ENCODE measurements around the gene SIX4.

SIX4 gene

DNA sequence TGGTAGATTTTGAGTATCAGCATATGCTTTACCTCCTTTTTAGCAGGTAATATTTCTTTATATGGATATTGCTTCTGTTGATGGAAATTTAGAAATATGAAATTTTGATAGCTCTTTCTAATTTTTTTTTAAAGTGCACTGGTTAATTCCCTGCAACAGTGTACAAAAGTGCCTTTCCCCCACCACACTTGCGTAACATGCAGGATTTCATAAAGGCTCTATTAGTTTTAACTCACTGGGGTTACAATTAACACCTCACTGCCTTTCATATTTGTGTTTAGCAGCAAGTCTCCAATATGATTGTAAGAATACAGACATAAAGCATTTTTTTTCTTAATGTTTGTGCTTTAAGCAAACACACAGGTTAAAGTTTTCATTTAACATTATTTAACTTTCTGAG is 36.1 kb upstream of the SIX4 start:
- Histone ChIP-seq H3K4me3 (replicated peaks; ENCODE audit: low read depth, low read length) (no peak overlapping the region), H3K27me3 (replicated peaks; ENCODE audit: control insufficient read depth, insufficient read depth, low read length) (no peaks in the 10 kb centered on the region), H3K36me3 (ENCODE audit: control insufficient read depth, insufficient read depth, low read length) (no peaks in the 10 kb centered on the region)
- TF ChIP-seq CTCF (IDR thresholded peaks at IDR 0.05; ENCODE audit: insufficient read depth, low read length, poor library complexity, severe bottlenecking), result no peak
- no peak for DNase-seq (ENCODE audit: extremely low read depth, insufficient read length)

DNA sequence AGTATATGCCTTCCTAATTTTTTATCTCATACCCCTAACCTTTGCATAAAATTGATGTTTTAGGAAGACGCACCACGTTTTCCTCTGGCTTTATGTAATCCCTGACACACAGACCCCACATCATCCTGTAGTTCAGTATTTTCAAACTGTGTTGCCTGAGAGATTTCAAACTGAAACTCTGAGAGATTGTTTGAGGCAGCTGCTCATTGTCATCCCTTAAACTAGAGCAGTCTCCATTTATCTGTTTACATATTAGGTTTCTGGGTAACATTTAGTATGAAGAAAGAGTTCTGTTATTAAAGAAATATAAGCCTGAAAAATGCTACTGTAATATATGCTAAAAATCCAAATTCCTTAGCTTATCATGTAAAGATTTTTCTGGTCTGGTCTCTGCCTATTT is 34.7 kb upstream of the SIX4 start:
- no peak for TF ChIP-seq CTCF (IDR thresholded peaks at IDR 0.05; ENCODE audit: insufficient read depth, low read length, poor library complexity, severe bottlenecking)
- Histone ChIP-seq H3K27me3 (replicated peaks; ENCODE audit: control insufficient read depth, insufficient read depth, low read length) (no peaks in the 10 kb centered on the region), H3K36me3 (ENCODE audit: control insufficient read depth, insufficient read depth, low read length) (no peaks in the 10 kb centered on the region), H3K4me3 (replicated peaks; ENCODE audit: low read depth, low read length) (no peak overlapping the region)
- no peak for DNase-seq (ENCODE audit: extremely low read depth, insufficient read length)

DNA sequence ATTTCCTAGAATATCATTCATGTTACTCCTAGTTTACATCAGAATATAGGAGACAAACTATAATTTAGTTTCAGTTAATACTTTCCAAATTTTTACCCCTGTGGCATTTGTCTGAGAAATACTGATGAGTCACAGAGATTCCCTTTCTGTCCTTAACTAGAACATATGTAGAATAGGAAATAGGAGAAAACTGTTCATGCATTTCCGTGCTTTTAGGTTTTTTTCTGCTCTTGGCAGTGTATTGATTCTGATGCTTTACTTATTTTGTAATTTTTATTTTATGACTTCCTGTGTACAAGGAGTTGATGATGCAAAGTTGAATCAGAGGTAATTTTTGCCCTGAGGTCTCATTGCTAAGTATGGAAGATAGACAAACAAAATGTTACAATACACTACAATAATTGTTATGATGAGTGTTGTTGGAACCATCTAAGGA is 33.4 kb upstream of the SIX4 start:
- DNase-seq (ENCODE audit: extremely low read depth, insufficient read length), result no peak
- TF ChIP-seq CTCF (IDR thresholded peaks at IDR 0.05; ENCODE audit: insufficient read depth, low read length, poor library complexity, severe bottlenecking), result no peak
- Histone ChIP-seq H3K36me3 (ENCODE audit: control insufficient read depth, insufficient read depth, low read length) (no peaks in the 10 kb centered on the region), H3K4me3 (replicated peaks; ENCODE audit: low read depth, low read length) (no peak overlapping the region), H3K27me3 (replicated peaks; ENCODE audit: control insufficient read depth, insufficient read depth, low read length) (no peaks in the 10 kb centered on the region)

- DNase-seq (ENCODE audit: extremely low read depth, insufficient read length), result no peak
- TF ChIP-seq CTCF (IDR thresholded peaks at IDR 0.05; ENCODE audit: insufficient read depth, low read length, poor library complexity, severe bottlenecking), result no peak
- no peak overlapping the region for H3K4me3 ChIP-seq (replicated peaks; ENCODE audit: low read depth, low read length)
- H3K27me3 ChIP-seq (replicated peaks; ENCODE audit: control insufficient read depth, insufficient read depth, low read length), result no peaks in the 10 kb centered on the region
- H3K36me3 ChIP-seq (ENCODE audit: control insufficient read depth, insufficient read depth, low read length), result no peaks in the 10 kb centered on the region
Measured at GRCh38 chr14:60756847-60757246, 32.7 kb upstream of the SIX4 start.

- no peak overlapping the region for H3K4me3 ChIP-seq (replicated peaks; ENCODE audit: low read depth, low read length)
- H3K27me3 ChIP-seq (replicated peaks; ENCODE audit: control insufficient read depth, insufficient read depth, low read length), result no peaks in the 10 kb centered on the region
- peak; percentile 68 for DNase-seq (ENCODE audit: extremely low read depth, insufficient read length)
- H3K36me3 ChIP-seq (ENCODE audit: control insufficient read depth, insufficient read depth, low read length), result no peaks in the 10 kb centered on the region
- TF ChIP-seq CTCF (IDR thresholded peaks at IDR 0.05; ENCODE audit: insufficient read depth, low read length, poor library complexity, severe bottlenecking), result no peak
Measured at GRCh38 chr14:60753264-60754119, 29.3 kb upstream of the SIX4 start.

All from GM06990 (cell line).